NCI-H69 (cell line): Measurements from ENCODE around the gene PARD3.
"Not testable (repeated sequence)": the region's sequence is repeated elsewhere in the genome, so short reads cannot be mapped to it uniquely, and the experiment has no call there.

ENCODE experiments used
- DNase-seq: peaks from one replicate; lab custom pipeline; 2025; lab: John Stamatoyannopoulos, UW

PARD3 gene

GRCh38 chr10:34648919-34649318, 166.2 kb downstream of the PARD3 start:
- DNase-seq, result no peak

GRCh38 chr10:34647875-34648865, 166.9 kb downstream of the PARD3 start:
- DNase-seq, result no peak

- no peak for DNase-seq
Observed at GRCh38 chr10:34647160-34647559, 167.9 kb downstream of the PARD3 start.

- DNase-seq, result no peak
Observed at GRCh38 chr10:34646331-34646730, 168.8 kb downstream of the PARD3 start.

- not testable (repeated sequence) for DNase-seq
Observed at GRCh38 chr10:34644815-34645214, 170.3 kb downstream of the PARD3 start.

GRCh38 chr10:34644224-34644623, 170.9 kb downstream of the PARD3 start:
- DNase-seq, result no peak

- no peak for DNase-seq
Observed at GRCh38 chr10:34643620-34644019, 171.5 kb downstream of the PARD3 start.

GRCh38 chr10:34641913-34642558, 173.1 kb downstream of the PARD3 start:
- DNase-seq, result no peak

GRCh38 chr10:34641147-34641912, 173.8 kb downstream of the PARD3 start:
- no peak for DNase-seq

GRCh38 chr10:34638406-34639054, 176.6 kb downstream of the PARD3 start:
- peak; percentile 72 for DNase-seq

GRCh38 chr10:34637418-34637911, 177.6 kb downstream of the PARD3 start:
- peak; percentile 71 for DNase-seq

- no peak for DNase-seq
Observed at GRCh38 chr10:34635111-34635510, 180.0 kb downstream of the PARD3 start.

GRCh38 chr10:34633374-34633773, 181.7 kb downstream of the PARD3 start:
- DNase-seq, result no peak

- DNase-seq, result no peak
Observed at GRCh38 chr10:34629084-34629483, 186.0 kb downstream of the PARD3 start.

- DNase-seq, result peak; percentile 21
Observed at GRCh38 chr10:34628174-34628796, 186.8 kb downstream of the PARD3 start.

GRCh38 chr10:34627741-34628140, 187.4 kb downstream of the PARD3 start:
- no peak for DNase-seq

- DNase-seq, result no peak
Observed at GRCh38 chr10:34627331-34627730, 187.8 kb downstream of the PARD3 start.

GRCh38 chr10:34626158-34626880, 188.8 kb downstream of the PARD3 start:
- DNase-seq, result no peak

GRCh38 chr10:34624323-34625153, 190.6 kb downstream of the PARD3 start:
- DNase-seq, result no peak

- DNase-seq, result peak; percentile 11
Observed at GRCh38 chr10:34622945-34623344, 192.2 kb downstream of the PARD3 start.
